SU-DHL-6 (cell line): ENCODE data around the gene NDUFB11.

Source experiments
- H2AFZ ChIP-seq: fragments of 200-600 bp; sonication (generic); 2 replicates; pipeline ENCODE4 v1.6.1; 2014; ENCODE audit warnings: low read depth, mild to moderate bottlenecking, moderate library complexity, mixed read lengths, antibody characterized with exemption, low read length; ENCODE audit not compliant: severe bottlenecking
- H3F3A ChIP-seq: fragments of 200-600 bp; shearing (Covaris generic); 2 replicates; pipeline ENCODE4 v1.6.0; 2016; ENCODE audit warnings: antibody characterized with exemption, mild to moderate bottlenecking; ENCODE audit not compliant: insufficient read depth
- H3K27ac ChIP-seq: fragments of 200-600 bp; sonication (generic); 2 replicates; pipeline ENCODE4 v1.5.1; 2016; ENCODE audit warnings: low read depth, mild to moderate bottlenecking, low read length, moderate library complexity, mixed read lengths
- H3K27me3 ChIP-seq: fragments of 200-600 bp; sonication (generic), shearing (Covaris generic); 2 replicates; pipeline ENCODE4 v1.6.0; 2014; ENCODE audit warnings: mild to moderate bottlenecking, low read length
- H3K36me3 ChIP-seq: fragments of 200-600 bp; sonication (generic); 2 replicates; pipeline ENCODE4 v1.6.1; 2014; ENCODE audit warnings: mild to moderate bottlenecking, low read length, mixed read lengths
- H3K4me2 ChIP-seq: fragments of 300-600, 200-600 bp; shearing (Covaris generic), sonication (generic); 2 replicates; pipeline ENCODE4 v1.6.0; 2014; ENCODE audit warnings: low read length, low read depth, mild to moderate bottlenecking; ENCODE audit not compliant: poor library complexity, severe bottlenecking
- H3K4me3 ChIP-seq: fragments of 200-600 bp; sonication (generic); 2 replicates; pipeline ENCODE4 v1.5.1; 2014; ENCODE audit warnings: antibody characterized with exemption, low read length, mild to moderate bottlenecking, mixed read lengths; ENCODE audit not compliant: insufficient read depth, poor library complexity, severe bottlenecking
- H3K79me2 ChIP-seq: fragments of 200-600 bp; sonication (generic); 2 replicates; pipeline ENCODE4 v1.6.1; 2014; ENCODE audit warnings: mild to moderate bottlenecking, low read length, moderate library complexity; ENCODE audit not compliant: insufficient read depth
- H3K9ac ChIP-seq: fragments of 200-600 bp; sonication (generic); 2 replicates; pipeline ENCODE4 v1.7.0; 2014; ENCODE audit warnings: mild to moderate bottlenecking, low read length
- H3K9me2 ChIP-seq: fragments of 200-600 bp; sonication (generic); replicated peaks from 2 replicates; pipeline ENCODE4 v1.6.1; 2014; ENCODE audit warnings: low read length; ENCODE audit not compliant: insufficient read depth
- H3K9me3 ChIP-seq: fragments of 200-600 bp; sonication (generic); 2 replicates; pipeline ENCODE4 v1.6.1; 2014; ENCODE audit warnings: low read length, mixed read lengths; ENCODE audit not compliant: insufficient read depth
- H4K20me1 ChIP-seq: fragments of 200-600 bp; sonication (generic); 2 replicates; pipeline ENCODE4 v1.6.1; 2014; ENCODE audit warnings: low read depth, mild to moderate bottlenecking, antibody characterized with exemption, low read length, moderate library complexity, mixed read lengths
- CTCF ChIP-seq: fragments of 200-600 bp; sonication (generic); IDR thresholded peaks from one replicate; pipeline ENCODE4 v1.5.1; 2017; ENCODE audit warnings: antibody characterized with exemption, mild to moderate bottlenecking, low read length, moderate library complexity; ENCODE audit not compliant: insufficient read depth, poor library complexity, severe bottlenecking
- EZH2phosphoT487 ChIP-seq: fragments of 200-600 bp; sonication (generic), shearing (Covaris generic); conservative IDR thresholded peaks from 2 replicates; pipeline ENCODE4 v1.6.1; 2018; ENCODE audit warnings: mild to moderate bottlenecking, antibody characterized with exemption, low read length, moderate library complexity, mixed read lengths

Gene NDUFB11

GRCh38 chrX:47144626-47145394 is at the start of gene NDUFB11, which contains the start of gene RBM10:
NDUFB11 (minus strand) TSS chrX:47144702; CDS start chrX:47144679, 23 bp downstream.
RBM10 (plus strand) TSS chrX:47145221; CDS start chrX:47147482, 2,261 bp downstream.
- Histone ChIP-seq H3K27ac (peak within 1 kb of the TSS; percentile 90), H3F3A (no peaks in the 10 kb centered on the region; the same call in 1 of the 2 replicates), H3K9me3 (no peaks in the 10 kb centered on the region), H3K9ac (peak within 1 kb of the TSS; percentile 90), H4K20me1 (no peaks in the 10 kb centered on the region), H3K27me3 (no peaks in the 10 kb centered on the region), H2AFZ (peak within 1 kb of the TSS; percentile 74), H3K4me3 (peak within 1 kb of the TSS; percentile 88), H3K4me2 (peak within 1 kb of the TSS; percentile 86), H3K36me3 (no peaks in the 10 kb centered on the region), H3K9me2 (no peaks in the 10 kb centered on the region), H3K79me2 (peaks cover 57% of the 10 kb centered on the region)
- TF ChIP-seq EZH2phosphoT487 = no peak
- TF ChIP-seq CTCF = peak; percentile 39

DNA sequence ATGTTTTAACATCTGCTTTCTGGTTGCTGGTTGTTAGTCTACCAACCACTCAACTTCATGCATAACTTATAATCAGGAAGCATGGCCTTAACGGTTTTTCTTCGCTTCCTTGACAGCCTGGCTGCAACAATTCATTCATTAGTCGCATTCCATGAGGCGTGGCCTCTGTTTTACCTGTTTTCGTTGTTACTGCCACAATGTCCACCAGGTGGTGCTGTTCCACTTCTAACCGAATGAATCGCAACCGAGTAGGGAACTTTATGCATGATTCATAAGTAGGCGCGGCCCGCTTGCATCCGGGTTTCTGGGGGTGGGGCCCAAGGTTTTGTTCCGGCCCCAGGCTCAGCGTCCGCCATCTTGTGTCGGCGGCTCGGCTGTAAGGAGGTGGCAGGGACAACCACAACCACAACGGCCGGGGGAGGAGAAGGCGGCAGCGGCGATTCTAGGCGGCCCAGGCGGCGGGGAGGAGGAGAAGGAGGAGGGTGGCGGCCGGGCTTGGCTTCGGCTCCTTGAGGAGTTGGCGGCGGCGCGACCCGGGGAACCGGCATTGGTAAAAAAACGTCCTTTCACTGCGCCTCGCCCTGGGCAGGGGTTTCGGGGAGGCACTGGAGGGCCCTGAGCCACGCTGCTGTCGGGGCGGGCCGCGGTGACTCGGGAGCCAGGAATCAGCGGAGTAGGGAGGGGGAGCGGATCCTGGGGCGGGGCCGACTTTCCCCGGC is 49.1 kb upstream of the NDUFB11 start, which contains the start of gene UBA1:
TSS of gene UBA1 (plus strand) at position 355 of the 719 bp plus-strand sequence. CDS start 4,974 bp downstream, outside the sequence.
- H3K9me3 ChIP-seq = no peaks in the 10 kb centered on the region
- no peaks in the 10 kb centered on the region for H3K27me3 ChIP-seq
- peak within 1 kb of the TSS; percentile 91 for H3K4me2 ChIP-seq
- H3K9me2 ChIP-seq = no peaks in the 10 kb centered on the region
- peaks cover 27% of the 10 kb centered on the region for H3F3A ChIP-seq
- H3K79me2 ChIP-seq = peaks cover 53% of the 10 kb centered on the region
- H3K4me3 ChIP-seq = peak within 1 kb of the TSS; percentile 99
- H4K20me1 ChIP-seq = no peaks in the 10 kb centered on the region
- peak within 1 kb of the TSS; percentile 94 for H3K9ac ChIP-seq
- H2AFZ ChIP-seq = no peak within 1 kb of the TSS
- TF ChIP-seq CTCF (peak; percentile 35), EZH2phosphoT487 (no peak)
- no peaks in the 10 kb centered on the region for H3K36me3 ChIP-seq
- peak within 1 kb of the TSS; percentile 93 for H3K27ac ChIP-seq

GRCh38 chrX:47191806-47192401 is 47.4 kb upstream of the NDUFB11 start:
- Histone ChIP-seq H3K9ac (peak overlapping the region; percentile 98), H3K9me3 (no peaks in the 10 kb centered on the region), H3K36me3 (no peaks in the 10 kb centered on the region), H3F3A (peaks cover 35% of the 10 kb centered on the region), H3K27ac (peak overlapping the region; percentile 93), H2AFZ (no peak overlapping the region), H3K4me2 (peak overlapping the region; percentile 86), H3K27me3 (no peaks in the 10 kb centered on the region), H3K79me2 (peaks cover 37% of the 10 kb centered on the region), H3K9me2 (no peaks in the 10 kb centered on the region), H3K4me3 (peak overlapping the region; percentile 99), H4K20me1 (no peaks in the 10 kb centered on the region)
- TF ChIP-seq CTCF (no peak), EZH2phosphoT487 (no peak)
